ENCODE data around the gene PIK3C2G.

The PIK3C2G gene

DNA sequence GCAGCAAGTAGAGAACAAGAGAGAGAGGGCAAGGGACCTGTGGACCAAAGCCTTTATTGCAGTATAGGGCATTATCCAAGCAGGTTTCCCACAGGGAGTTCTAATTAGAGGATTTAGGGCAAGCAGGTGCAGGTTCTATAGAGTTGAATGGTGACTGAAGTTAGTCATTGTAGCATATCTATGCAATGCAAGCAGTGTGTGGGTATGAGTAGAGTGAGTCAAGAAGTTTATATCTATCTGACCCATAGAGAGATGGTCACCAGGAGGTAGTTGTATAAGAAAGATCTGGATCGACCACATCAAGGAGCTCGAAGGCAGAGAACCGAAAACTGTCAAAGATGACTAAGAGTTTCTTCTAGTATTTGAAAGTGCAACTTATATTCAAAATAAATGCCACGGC, 309.2 kb downstream of the PIK3C2G start:
- no peak for DNase-seq (ENCODE audit: low read depth)

DNA sequence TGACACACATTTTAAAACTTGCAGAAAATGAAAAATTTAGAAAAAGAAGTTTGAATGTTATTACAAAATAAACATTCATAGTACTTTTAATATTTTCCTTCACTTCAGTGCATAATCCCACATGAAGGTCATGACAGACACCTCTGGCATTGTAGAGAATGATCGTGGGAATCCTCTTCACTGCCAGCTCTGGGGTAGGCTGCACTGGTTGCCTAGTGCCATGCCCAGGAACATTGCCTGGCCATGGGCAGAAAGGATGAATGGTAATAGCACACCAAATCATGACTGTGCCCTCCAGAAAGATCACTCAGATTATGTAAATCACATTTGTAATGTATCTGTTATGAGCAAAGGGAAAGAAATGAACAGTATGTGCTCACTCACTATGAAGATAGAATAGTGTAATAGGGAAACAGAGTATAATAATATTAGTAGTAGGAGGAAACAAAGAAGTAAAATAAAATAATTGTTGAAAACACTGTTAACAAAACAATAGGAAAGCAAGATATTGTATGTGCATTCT, 314.8 kb downstream of the PIK3C2G start:
- no peak for DNase-seq (ENCODE audit: low read depth)

DNA sequence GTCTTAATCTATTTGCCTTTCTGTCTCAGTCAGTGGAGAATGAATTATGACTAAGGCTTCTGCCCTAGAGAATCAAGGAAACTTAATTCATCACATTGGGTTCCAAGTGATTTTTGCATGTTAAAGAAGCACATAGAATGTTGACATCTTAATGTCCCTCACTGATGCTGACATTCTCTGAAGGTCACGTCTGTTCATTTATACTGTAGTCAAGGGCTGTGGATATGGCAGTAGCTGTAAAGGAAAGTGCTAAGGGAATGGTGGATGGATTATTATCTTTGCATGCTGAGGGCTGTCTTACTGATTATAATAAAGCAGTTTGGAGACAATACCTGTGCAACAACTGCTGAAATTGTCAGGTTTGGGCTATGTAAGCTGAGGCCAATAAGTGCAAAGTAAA, 315.3 kb downstream of the PIK3C2G start:
- DNase-seq (ENCODE audit: low read depth) = no peak

DNA sequence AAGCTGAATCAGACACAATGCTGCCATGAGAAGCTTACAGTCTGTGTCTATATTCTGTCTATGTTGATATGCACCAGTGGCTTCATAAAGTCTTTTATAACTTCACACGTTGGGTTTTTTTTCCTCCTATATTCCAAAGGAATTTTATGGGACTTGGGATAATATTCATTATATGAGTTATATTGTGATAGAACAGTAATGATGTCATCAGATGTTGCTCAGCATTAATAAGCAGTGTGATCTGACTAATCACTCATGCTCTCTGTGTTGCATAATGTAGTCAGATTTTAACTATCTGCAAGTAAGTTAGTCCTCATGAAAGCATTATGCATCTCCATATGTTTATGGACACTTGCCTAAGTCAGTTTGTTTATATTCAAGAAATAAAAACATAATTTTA, 316.9 kb downstream of the PIK3C2G start:
- DNase-seq (ENCODE audit: low read depth) = no peak

DNA sequence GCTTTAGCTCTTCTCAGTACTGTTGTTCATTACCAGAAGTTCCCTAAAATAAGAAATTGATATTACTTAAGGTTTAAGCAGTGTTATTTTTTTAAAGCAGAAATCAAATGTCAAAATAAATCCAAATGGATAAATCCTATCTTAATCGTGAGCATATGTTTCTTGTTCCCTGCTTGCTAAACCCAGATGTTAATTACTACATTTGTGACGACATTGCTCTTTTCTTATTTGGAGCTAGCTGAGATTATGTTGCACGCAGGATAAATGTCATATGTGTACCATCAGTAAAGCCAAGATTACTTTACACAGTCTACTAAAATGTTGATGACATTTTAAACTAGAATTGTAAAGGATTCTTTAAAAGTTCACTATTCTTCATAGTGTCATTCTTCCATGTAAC, 319.0 kb downstream of the PIK3C2G start:
- DNase-seq (ENCODE audit: low read depth) = no peak

DNA sequence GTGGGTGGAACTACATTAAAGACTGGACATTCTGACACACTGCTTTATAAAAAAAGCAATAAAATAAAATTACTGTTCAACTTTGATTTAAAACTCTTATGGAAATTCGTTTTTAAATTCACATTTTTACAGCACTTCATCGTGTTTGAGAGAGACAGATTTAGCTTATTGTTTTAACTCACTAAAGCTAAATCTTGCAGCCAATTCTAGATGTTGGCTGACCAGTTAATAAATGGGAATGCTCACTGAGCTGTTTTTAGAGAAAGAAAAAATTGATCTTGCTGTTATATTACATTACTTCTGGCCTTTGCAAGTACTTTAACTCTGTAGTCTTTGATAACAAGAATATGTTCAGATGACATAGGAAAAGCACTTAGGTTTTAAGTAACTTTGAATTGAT, 319.4 kb downstream of the PIK3C2G start:
- no peak for DNase-seq (ENCODE audit: low read depth)

DNA sequence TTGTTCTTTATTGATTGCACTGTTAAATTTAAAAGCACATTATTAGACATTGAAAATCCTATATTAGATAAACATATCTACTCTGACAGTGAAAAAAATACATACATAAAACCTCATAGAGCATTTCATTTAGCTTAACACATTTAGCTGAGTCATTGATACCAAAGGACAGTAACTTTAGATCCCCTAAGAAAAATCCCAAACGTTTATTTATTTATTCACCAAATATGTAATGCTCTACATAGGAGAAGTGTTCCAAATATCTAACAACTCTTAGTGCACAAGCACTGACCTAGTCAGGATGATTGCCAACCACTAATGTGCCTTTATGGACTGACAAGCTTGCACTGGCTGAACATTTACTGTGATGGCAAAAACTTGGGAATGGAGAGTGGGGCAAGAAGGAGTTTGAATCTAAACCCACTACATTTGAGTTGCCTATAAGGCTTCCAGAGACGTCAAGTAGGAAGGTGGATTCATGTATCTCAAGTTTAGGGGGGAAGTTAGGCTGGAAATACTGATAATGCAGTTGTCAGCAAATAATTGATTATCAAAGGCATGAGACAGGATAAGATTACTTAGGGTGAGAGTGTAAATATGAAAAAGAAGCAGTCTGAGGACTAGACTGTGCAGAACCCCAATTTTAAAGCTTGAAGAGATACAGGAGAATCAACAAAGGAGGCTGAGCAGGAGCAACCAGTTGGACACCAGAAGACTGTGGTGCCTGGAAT, 320.1 kb downstream of the PIK3C2G start:
- no peak for DNase-seq (ENCODE audit: low read depth)

DNA sequence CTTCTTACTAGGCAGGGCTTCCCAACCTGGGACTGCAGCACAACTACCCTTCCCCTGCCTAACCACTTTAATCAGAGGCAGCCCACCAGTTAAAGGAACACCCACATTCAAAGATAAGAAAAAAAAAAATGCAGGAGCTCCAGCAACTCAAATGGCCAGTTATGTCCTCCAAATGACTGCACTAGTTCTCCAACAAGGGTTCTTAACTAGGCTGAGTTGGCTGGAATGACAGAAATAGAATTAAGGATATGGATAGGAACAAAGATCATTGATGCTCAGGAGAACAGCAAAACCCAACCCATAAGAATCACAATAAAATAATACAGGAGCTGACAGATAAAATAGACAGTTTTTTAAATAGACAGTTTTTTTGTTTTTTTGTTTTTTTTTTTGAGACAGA, 322.3 kb downstream of the PIK3C2G start:
- DNase-seq (ENCODE audit: low read depth) = no peak

DNA sequence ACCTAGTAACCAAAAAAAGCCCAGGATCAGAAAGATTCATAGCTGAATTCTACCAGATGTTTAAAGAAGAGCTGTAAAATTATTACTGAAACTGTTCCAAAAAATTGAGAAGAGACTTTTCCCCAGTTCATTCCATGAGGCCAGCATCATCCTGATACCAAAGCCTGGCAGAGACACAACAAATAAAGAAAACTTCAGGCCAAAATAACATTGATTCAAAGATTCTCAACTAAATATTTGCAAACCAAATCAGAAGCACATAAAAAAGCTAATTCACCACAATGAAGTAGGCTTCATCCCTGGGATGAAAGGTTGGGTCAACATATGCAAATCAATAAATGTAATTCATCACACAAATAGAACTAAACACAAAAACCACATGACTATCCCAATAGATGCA, 325.3 kb downstream of the PIK3C2G start:
- DNase-seq (ENCODE audit: low read depth) = no peak

DNA sequence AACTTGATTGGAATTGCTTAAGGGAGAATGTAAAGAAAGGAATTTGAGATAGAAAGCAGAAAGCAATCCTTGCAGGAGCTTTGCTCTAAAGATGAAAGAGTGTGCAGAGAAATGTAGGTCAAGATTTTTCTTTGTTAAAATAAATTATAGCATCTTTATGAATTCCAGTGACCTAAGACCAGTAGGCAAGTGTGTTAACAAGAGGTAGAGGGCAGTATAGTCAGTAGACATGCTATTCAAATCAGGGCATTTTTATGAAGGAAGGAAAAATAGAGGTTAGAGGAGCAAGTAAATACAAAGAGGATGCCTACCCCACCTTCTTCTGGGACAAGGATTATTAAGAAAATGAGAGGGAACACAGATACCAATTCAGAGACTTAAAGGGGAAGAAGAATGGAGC, 328.0 kb downstream of the PIK3C2G start:
- DNase-seq (ENCODE audit: low read depth) = no peak

DNA sequence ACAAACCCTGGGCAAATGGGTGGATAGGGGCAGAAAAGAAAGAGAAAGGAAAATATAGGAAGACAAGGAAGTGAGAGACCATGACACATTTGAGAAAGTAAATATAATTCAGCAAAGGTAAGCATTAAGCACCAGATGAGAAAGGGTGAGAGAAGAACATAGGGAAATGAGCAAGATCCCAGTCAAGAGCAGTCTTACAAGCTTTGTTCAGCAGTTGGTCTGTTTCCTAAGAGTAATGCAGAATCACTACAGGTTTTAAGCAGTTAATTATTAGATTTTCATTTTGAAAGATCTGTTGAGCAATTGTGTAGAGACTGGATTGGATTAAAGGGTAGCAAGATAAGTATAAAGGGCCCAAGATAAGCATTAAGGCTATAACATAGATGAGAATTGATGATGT, 330.2 kb downstream of the PIK3C2G start:
- no peak for DNase-seq (ENCODE audit: low read depth)

DNA sequence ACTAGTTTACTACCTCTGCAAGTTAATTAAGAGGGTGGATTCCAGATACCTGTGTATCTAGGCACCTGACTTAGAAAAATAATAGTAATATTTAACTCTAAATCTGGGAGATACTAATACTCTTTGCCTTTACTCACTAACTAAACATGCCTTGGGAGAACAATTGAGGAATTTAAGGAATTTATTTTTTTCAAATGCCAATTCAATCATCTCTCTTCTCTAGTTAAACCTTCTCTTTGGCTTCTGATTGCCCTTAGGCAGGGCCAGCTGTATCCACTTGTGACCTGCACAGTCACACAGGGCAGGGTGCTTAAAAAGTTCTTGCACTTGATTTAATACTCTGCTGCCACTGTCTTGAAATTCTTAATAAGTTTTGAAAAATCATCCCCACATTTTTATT, 334.1 kb downstream of the PIK3C2G start:
- no peak for DNase-seq (ENCODE audit: low read depth)

DNA sequence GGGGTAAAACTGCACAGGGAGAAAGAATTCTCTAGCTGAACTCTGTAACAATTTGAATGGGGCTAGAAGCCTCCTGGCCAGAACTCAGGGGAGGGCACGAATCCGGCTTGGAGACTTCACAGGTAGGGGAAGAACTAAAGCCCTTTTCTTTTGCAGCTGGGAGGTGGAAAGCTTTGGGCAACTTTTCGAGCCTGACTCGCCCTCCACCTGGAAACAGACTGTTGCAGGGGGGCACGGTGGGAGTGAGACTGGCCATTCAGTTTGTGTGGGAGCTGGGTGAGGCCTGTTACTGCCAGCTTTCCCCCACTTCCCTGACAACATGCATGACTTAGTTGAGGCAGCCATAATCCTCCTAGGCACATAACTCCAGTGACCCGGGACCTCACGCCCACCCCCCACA, 340.6 kb downstream of the PIK3C2G start:
- no peak for DNase-seq (ENCODE audit: low read depth)

DNA sequence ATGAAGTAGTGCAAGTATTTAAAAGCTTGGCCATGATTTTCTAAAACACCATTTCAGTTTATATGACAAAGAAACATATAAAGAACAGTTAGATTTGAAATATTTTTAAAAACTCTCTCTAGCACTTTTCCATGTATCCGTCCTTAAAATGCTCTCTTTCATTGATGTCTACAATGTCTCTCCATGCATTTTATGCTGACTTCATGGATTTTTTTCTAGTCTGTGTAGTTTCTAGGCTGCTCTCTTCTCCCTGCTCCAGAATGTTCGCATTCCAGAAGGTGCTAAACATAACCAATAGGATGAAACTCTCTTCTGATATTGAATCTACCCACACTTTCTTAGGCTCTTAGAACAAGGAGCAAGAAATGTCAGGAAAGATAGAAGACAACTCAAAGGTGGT, 351.7 kb downstream of the PIK3C2G start:
- no peak for DNase-seq (ENCODE audit: low read depth)

DNA sequence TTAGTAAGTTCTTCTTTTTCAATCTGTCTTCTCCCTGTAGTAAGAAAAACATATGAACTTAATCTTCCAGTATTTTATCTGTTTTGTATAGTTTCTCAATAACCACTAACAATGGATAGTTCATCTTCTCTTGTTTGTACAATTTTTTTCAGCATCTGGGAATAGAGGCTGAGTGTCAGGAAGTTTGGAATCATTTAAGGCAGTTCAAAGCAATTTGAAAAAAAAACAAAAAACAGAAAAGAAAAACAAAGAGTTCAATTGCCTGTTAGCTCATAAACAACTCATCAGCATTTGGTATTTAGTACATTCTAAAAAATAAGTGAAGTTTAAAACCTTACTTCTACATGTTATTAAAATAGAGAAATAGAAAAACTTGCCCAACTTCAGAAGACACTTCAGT, 359.7 kb downstream of the PIK3C2G start:
- DNase-seq (ENCODE audit: low read depth) = no peak

DNA sequence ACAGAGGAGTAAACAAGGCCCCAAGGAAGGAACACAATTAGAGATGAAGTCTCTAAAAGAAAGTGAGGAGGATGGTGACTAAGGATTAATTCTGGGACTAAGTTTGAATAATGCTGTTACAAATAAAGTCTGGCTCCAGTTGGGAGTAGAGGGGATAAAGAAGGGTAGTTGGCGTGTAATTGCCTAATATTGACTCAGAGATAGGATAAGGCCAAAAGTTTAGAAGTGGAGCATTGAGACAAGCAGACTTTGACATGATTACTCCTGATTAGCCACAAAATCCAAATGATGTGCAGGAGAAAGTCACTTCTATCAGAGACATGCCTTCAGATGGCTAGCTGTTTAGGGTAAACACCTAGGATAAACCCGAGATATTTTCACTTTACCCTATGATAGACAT, 368.1 kb downstream of the PIK3C2G start:
- DNase-seq (ENCODE audit: low read depth) = no peak

DNA sequence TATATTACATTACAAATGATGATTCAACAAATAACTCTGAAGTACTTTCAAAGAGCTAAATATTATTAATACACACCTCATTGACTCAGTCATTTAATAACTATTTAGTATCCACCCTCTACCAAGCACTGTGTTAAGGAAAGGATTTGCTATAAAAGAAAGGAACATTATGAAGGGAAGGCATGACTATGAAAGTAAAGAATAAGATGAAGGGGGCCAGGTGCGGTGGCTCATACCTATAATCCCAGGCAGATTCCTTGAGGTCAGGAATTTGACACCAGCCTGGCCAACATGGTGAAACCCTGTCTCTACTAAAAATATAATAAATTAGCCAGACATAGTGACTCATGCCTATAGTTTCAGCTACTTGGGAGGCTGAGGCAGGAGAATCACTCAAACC, 368.6 kb downstream of the PIK3C2G start:
- no peak for DNase-seq (ENCODE audit: low read depth)

DNA sequence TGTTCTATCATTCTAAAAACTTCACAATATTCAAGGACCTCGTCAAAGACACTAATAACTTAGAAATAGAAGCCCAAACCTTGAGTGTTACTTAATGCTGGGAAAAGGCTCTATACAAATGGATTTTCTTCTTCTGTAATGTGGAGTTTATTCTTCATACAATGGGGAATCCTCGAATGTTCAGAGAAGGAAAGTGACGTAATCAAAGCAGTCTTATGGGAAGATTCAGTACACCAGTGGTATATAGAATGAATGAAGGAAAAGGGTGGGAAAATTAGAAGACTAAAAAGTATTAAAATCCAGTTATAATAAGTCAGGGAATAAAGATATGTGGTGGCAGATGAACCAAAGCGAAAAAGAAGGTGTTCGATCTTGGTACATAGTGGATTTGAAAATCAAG, 370.0 kb downstream of the PIK3C2G start:
- DNase-seq (ENCODE audit: low read depth) = no peak

DNA sequence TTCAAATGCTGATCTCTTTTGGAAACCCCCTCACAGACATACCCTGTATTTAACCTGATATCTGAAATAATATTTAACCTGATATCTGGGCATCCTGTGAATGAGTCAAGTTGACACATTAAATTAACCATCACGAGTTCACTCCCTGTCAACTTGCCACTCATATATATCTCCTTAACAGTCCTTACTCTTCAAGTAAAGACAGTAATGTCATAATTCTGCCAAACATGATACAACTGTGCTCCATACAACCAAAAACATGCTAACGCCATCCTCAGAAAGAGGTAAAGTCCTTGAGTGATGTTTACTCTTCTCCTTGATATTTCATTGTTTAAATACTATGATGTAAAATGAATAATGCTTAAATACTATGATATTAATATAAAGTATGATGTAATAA, 371.5 kb downstream of the PIK3C2G start:
- DNase-seq (ENCODE audit: low read depth) = no peak

DNA sequence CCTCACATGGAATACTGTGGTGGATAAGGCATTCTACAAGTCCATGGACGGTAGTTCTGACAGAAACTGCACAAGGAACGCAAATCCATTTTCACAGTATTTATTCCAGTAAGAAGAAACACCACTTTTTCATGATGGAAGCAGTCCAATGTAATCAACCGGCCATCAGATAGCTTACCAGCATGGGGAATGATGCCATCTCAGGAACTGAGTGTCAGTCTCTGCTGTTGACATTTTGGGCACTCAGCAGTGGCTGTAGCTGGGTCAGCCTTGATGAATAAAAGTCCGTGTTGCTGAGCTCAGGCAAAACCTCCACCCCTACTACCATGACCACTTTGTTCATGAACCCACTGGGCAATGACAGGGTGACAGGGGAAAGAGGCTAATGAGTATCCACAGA, 373.1 kb downstream of the PIK3C2G start:
- DNase-seq (ENCODE audit: low read depth) = no peak

DNA sequence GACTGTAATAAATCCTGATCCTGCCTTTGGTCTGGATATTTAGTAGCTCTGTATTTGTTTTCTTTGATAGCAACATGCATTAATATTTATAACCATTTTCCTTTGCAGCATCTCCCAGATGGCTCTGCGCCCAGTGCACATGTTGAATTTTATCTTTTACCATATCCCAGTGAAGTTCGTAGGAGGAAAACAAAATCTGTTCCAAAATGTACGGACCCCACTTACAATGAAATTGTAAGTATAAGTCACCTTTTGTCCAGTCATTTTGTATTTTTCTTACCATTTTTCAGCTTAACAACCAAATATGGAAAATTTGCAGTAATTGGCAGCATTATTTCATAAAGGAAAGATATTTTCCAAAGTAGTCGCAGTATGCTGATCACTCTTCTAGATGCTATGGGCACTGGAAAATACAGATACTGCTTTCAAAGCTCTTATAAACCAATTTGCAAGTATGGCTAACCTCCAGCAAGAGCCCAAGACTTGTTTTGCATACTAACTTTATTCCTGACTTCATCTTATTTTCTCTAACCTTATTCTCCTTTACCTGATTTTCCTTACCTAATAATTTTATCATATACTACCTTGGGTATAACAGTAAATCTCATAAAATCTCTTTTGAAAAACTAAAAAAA, 379.1 kb downstream of the PIK3C2G start:
- no peak for DNase-seq (ENCODE audit: low read depth)

DNA sequence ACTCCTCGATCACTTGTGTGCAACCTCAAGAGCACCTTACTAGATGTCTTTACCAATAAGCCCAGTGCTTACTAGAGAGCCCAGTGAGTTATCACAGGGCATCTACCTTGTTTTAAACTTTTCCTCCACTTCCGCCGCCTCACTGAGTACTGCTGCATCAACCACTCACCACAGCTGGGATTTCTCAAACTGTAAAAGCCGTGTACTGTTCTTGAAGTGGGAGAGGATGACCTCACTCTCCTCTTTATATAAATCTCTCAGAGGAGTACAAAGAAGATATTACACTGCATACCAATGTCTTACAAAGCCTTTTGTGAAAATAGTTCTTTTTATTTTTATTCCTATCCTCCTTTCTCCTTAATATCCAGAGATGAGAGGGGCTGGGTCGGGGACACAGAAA, 382.4 kb downstream of the PIK3C2G start:
- no peak for DNase-seq (ENCODE audit: low read depth)

DNA sequence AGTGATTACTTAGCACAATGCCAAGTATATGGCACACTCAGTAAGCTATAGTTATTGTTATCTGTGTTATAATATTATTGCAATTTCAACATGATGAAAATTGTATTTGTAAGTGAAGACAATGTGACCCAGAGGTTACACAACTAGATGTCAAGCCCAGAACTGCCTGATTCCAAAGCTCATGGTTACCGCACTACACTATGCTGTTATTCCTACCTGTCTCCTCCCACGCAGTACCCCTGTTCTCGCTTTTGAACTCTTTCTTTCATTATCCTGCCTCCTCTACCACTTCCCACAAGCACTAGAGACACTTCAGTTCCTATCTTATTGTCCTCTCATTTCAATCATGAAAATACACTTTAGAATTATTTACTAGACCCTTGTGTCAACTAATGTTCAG, 383.2 kb downstream of the PIK3C2G start:
- no peak for DNase-seq (ENCODE audit: low read depth)

DNA sequence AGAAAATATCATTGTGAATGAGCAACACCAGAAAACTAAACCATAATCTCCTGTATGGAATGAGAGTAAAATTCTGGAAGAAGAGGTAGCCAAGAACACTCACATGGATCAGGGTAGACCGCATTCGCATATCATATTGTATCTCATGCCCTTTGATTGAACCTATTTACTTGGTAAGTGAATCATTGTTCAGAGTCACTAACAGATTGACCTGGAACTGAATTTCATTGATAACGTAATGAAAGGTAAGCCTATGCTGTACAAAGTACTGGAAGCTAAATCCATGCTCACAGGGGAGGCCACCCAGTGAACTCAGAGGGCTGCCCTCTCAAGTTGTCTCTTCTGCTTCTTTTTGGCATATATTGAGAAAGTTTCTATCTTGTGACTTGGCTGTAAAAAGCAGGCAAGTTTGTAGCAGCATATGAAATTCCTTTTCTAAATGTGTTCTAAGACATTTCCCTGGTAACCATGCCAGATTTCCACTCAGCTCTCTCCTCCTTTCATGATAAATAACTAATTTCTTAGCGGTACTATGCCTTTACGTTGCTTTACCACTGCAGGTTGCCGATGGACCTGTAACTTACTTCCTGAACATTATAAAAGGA, 385.1 kb downstream of the PIK3C2G start:
- DNase-seq (ENCODE audit: low read depth) = no peak

Data from activated T-cell treated with anti-CD3 and anti-CD28 coated beads for 24 hours (primary cell).